Activated T-helper 17 cell treated with anti-CD3 and anti-CD28 coated beads, Interleukin-2, amount 50 U/mL, for 72 hours (primary cell): ENCODE measurements around the gene ZNF460. TPM values are rescaled to one million over a fixed set of nuclear protein-coding genes. Genes with fewer than 3 reads are reported as not detected.
"Not testable (repeated sequence)": the region's sequence is repeated elsewhere in the genome, so short reads cannot be mapped to it uniquely, and the experiment has no call there.

Source experiments
- ATAC-seq: fragments of 150-1000 bp; cut with Tn5 transposase; replicated peaks from 2 replicates; pipeline ENCODE4 v1.10.0; 2021; ENCODE audit warnings: mild to moderate bottlenecking, moderate library complexity
- H3K27ac Mint-ChIP-seq: one replicate; pipeline ENCODE4 v1.8.0; 2022; ENCODE audit warnings: mixed read lengths
- H3K27me3 Mint-ChIP-seq: one replicate; pipeline ENCODE4 v1.8.0; 2022; ENCODE audit warnings: mixed read lengths
- H3K36me3 Mint-ChIP-seq: one replicate; pipeline ENCODE4 v1.8.0; 2022; ENCODE audit warnings: low read depth, mild to moderate bottlenecking, mixed read lengths
- H3K4me1 Mint-ChIP-seq: one replicate; pipeline ENCODE4 v1.8.0; 2022; ENCODE audit warnings: mixed read lengths
- H3K4me3 Mint-ChIP-seq: one replicate; pipeline ENCODE4 v1.8.0; 2022; ENCODE audit warnings: mild to moderate bottlenecking, mixed read lengths
- H3K9me3 Mint-ChIP-seq: one replicate; pipeline ENCODE4 v1.8.0; 2022; ENCODE audit warnings: mixed read lengths
- total RNA-seq, 2 donors: library from RNA; stranded (reverse); gene quantifications; one replicate each; pipeline ENCODE4 v1.2.3, GENCODE V29; 2022

ZNF460 gene
- total RNA-seq, 2 donors from 2014 or later, result 90.0 to 130 TPM

DNA sequence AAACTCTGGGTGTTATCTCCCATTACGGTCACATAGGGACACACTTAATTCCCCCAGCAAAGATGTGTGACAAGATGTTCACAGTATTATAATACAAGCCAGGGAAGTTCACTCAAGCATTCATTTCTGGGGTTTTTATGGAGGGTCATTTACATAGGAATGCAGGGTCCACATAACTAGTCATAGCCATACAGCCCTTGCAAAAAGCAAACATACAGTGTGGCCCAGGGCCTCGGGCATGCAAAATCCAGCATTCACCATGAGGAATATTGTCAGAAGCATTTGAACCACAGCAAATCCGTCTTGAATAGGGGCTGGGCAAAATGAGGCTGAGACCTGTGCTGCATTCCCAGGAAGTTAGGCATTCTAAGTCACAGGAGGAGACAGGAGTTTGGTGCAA, 13.0 kb upstream of the ZNF460 start:
- H3K4me1 Mint-ChIP-seq, result peaks cover 20% of the 10 kb centered on the region
- no peak overlapping the region for H3K4me3 Mint-ChIP-seq
- no peak for ATAC-seq
- no peaks in the 10 kb centered on the region for H3K27me3 Mint-ChIP-seq
- peaks cover 21% of the 10 kb centered on the region for H3K36me3 Mint-ChIP-seq
- H3K27ac Mint-ChIP-seq, result no peak overlapping the region
- H3K9me3 Mint-ChIP-seq, result peaks cover 14% of the 10 kb centered on the region

DNA sequence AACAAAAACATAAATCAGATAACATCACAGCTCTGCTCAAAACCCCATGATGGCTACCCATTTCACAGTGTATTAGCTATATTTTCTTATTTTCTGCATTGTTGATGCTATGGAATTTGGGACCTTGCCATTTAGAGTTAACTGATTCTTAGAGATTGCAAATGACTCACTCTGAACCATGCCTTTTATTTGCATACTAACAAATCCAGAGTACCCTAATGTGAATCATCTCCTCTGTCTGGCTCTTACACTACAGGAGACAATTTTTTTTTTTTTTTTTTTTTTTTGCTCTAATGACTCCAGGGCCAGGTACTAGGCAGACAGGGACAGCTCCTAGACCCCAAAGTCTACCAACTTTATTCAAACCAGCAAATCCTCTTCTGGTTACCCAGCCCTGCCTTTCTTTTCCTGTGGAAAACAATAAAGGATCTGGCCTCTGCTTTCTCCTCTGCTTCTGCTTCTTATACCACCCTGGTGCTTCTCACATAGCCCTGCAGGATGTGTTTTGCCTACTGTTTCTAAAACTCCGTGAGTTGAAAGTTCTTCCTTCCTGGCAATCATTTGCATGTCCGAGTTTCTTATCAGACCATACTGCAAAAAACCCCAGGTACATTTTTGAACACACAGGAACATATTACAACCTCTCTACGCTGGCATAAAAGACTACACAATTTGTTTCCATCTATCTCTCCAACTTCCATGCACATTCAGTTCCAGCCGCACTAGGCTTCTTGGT, 10.6 kb upstream of the ZNF460 start:
- peaks cover 38% of the 10 kb centered on the region for H3K36me3 Mint-ChIP-seq
- H3K27me3 Mint-ChIP-seq, result no peaks in the 10 kb centered on the region
- peaks cover 24% of the 10 kb centered on the region for H3K4me1 Mint-ChIP-seq
- peak overlapping the region; percentile 20 for H3K4me3 Mint-ChIP-seq
- peak; percentile 79 for ATAC-seq
- peaks cover 11% of the 10 kb centered on the region for H3K9me3 Mint-ChIP-seq
- H3K27ac Mint-ChIP-seq, result peak overlapping the region; percentile 61

- H3K9me3 Mint-ChIP-seq, result peaks cover 8% of the 10 kb centered on the region
Observed at GRCh38 chr19:57271280-57271679, 9.0 kb upstream of the ZNF460 start.

GRCh38 chr19:57273014-57273413, 7.3 kb upstream of the ZNF460 start:
- H3K4me3 Mint-ChIP-seq, result peak overlapping the region; percentile 56
- H3K36me3 Mint-ChIP-seq, result peaks cover 52% of the 10 kb centered on the region
- peaks cover 18% of the 10 kb centered on the region for H3K4me1 Mint-ChIP-seq
- no peak for ATAC-seq
- no peaks in the 10 kb centered on the region for H3K9me3 Mint-ChIP-seq
- H3K27ac Mint-ChIP-seq, result peak overlapping the region; percentile 89
- no peaks in the 10 kb centered on the region for H3K27me3 Mint-ChIP-seq

More at GRCh38 chr19:57271280-57271679, 9.0 kb upstream of the ZNF460 start:
- no peak for ATAC-seq
- Mint-ChIP-seq H3K4me3 (no peak overlapping the region), H3K36me3 (peaks cover 52% of the 10 kb centered on the region), H3K4me1 (peaks cover 24% of the 10 kb centered on the region), H3K27me3 (no peaks in the 10 kb centered on the region), H3K27ac (no peak overlapping the region)

- Mint-ChIP-seq H3K9me3 (no peaks in the 10 kb centered on the region), H3K36me3 (peaks cover 39% of the 10 kb centered on the region), H3K4me3 (no peak overlapping the region)
Observed at GRCh38 chr19:57276430-57276829, 3.9 kb upstream of the ZNF460 start.

DNA sequence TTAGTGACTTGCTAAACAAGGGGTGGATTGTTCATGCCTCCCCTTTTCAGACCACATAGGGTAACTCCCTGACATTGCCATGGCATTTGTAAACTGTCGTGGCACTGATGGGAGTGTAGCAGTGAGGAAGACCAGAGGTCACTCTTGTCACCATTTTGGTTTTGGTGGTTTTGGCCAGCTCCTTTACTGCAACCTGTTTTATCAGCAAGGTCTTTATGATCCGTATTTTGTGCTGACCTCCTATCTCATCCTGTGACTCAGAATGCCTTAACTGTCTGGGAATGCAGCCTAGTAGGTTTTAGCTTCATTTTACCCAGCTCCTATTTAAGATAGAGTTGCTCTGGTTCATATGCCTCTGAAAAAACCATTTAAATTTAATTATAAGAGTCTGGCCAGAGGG, 1.8 kb upstream of the ZNF460 start:
- H3K9me3 Mint-ChIP-seq, ATAC-seq, H3K27me3 Mint-ChIP-seq, H3K4me3 Mint-ChIP-seq: not testable (repeated sequence)
- peaks cover 31% of the 10 kb centered on the region for H3K36me3 Mint-ChIP-seq
- H3K4me1 Mint-ChIP-seq, result peaks cover 12% of the 10 kb centered on the region
- H3K27ac Mint-ChIP-seq, result peak overlapping the region; percentile 52

More at GRCh38 chr19:57276430-57276829, 3.9 kb upstream of the ZNF460 start:
- Mint-ChIP-seq H3K27ac (no peak overlapping the region), H3K27me3 (no peaks in the 10 kb centered on the region), H3K4me1 (peaks cover 8% of the 10 kb centered on the region)
- ATAC-seq, result no peak

- no peaks in the 10 kb centered on the region for H3K27me3 Mint-ChIP-seq
Observed at GRCh38 chr19:57279418-57280164, 694 bp upstream of the ZNF460 start.

DNA sequence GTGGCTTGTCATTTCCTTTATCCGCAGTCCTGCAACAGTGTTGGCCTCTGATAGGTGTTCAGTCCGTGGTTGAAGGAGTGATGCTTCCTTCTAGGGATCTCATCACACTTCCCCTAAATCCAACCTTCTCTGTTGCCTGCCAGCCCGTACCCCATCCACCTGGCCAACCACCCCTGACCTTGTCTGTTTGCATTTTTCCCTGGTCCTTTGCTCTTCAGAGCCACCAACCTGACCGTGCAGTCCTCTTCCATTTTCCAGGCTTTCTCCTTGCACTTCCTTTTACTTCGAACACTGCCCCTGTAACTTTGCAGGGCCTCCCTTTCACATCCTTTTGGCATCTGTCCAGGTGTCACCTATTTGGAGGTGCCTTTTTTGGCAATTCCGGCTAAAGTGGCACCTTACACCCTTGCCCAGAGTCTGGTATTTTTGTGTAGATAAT, 696 bp downstream of the ZNF460 start:
- H3K4me1 Mint-ChIP-seq, result peaks cover 18% of the 10 kb centered on the region
- H3K27me3 Mint-ChIP-seq, result no peaks in the 10 kb centered on the region
- peaks cover 10% of the 10 kb centered on the region for H3K36me3 Mint-ChIP-seq
- no peak overlapping the region for H3K27ac Mint-ChIP-seq
- no peak overlapping the region for H3K4me3 Mint-ChIP-seq
- H3K9me3 Mint-ChIP-seq, result no peaks in the 10 kb centered on the region
- ATAC-seq, result no peak

More at GRCh38 chr19:57279418-57280164, 694 bp upstream of the ZNF460 start:
- Mint-ChIP-seq H3K27ac (no peak overlapping the region), H3K36me3 (peaks cover 22% of the 10 kb centered on the region), H3K4me3 (no peak overlapping the region), H3K9me3 (no peaks in the 10 kb centered on the region), H3K4me1 (peaks cover 10% of the 10 kb centered on the region)
- peak; percentile 74 for ATAC-seq

- Mint-ChIP-seq H3K4me1 (peaks cover 22% of the 10 kb centered on the region), H3K27me3 (no peaks in the 10 kb centered on the region), H3K4me3 (no peak overlapping the region), H3K36me3 (no peaks in the 10 kb centered on the region), H3K27ac (no peak overlapping the region), H3K9me3 (no peaks in the 10 kb centered on the region)
- peak; percentile 56 for ATAC-seq
Observed at GRCh38 chr19:57282011-57282643, 1.8 kb downstream of the ZNF460 start.

DNA sequence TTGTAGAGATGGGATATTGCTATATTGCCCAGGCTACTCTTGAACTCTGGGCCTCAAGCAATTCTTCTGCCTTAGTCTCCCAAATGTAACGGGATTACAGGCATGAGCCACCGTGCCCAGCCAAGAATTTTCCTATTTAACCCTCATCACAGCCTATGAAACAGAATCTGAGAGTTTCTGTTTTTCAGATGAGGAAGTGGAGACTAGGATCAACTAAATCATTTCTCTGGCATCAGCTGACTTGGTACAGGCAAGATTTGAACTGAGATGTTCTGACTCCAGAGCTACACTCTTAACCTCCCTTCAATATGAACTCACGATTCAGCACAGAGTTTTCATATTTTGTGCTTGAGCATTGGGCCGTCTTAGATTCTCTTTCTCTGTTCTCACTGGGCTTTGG, 8.1 kb downstream of the ZNF460 start:
- Mint-ChIP-seq H3K9me3 (peaks cover 11% of the 10 kb centered on the region), H3K36me3 (no peaks in the 10 kb centered on the region)

DNA sequence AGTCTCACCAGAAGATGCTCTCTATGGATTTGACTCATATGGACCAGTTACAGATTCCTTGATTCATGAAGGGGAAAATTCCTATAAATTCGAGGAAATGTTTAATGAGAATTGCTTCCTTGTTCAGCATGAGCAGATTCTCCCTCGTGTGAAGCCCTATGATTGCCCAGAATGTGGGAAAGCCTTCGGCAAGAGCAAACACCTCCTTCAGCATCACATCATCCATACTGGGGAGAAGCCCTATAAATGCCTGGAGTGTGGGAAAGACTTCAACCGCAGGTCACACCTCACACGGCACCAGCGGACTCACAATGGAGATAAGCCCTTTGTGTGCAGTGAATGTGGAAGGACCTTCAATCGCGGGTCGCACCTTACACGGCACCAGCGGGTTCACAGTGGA, 10.7 kb downstream of the ZNF460 start:
- Mint-ChIP-seq H3K4me1 (peaks cover 12% of the 10 kb centered on the region), H3K27ac (no peak overlapping the region), H3K9me3 (peaks cover 15% of the 10 kb centered on the region), H3K27me3 (no peaks in the 10 kb centered on the region), H3K36me3 (no peaks in the 10 kb centered on the region), H3K4me3 (no peak overlapping the region)
- no peak for ATAC-seq

More for the DNA sequence above, 8.1 kb downstream of the ZNF460 start:
- H3K27ac Mint-ChIP-seq, result no peak overlapping the region
- no peak for ATAC-seq
- no peaks in the 10 kb centered on the region for H3K27me3 Mint-ChIP-seq
- H3K4me1 Mint-ChIP-seq, result peaks cover 16% of the 10 kb centered on the region
- H3K4me3 Mint-ChIP-seq, result no peak overlapping the region

- H3K9me3 Mint-ChIP-seq, result peaks cover 15% of the 10 kb centered on the region
Observed at GRCh38 chr19:57292547-57292946, 12.3 kb downstream of the ZNF460 start.

DNA sequence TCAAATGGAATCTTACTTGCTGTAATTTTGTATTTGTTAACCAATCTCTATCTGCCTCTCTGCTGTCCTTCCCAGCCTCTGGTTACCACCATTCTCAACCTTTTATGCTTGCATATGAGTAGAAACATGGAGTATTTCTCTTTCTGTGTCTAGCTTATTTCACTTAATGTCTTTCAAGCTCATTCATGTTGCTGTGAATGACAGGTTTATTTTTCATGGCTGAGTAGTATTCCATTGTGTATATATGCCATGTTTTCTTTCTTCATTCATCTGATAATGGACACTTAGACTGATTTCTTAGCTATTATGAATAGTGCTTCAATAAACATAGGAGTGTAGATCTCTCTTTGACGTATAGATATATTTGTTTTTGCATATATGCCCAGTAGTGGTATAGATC, 13.4 kb downstream of the ZNF460 start:
- H3K9me3 Mint-ChIP-seq, result peaks cover 18% of the 10 kb centered on the region
- no peaks in the 10 kb centered on the region for H3K27me3 Mint-ChIP-seq
- H3K4me3 Mint-ChIP-seq, result no peak overlapping the region
- peaks cover 14% of the 10 kb centered on the region for H3K4me1 Mint-ChIP-seq
- ATAC-seq, result no peak
- H3K36me3 Mint-ChIP-seq, result no peaks in the 10 kb centered on the region
- H3K27ac Mint-ChIP-seq, result peak overlapping the region; percentile 39

More at GRCh38 chr19:57292547-57292946, 12.3 kb downstream of the ZNF460 start:
- H3K27ac Mint-ChIP-seq, result no peak overlapping the region
- no peaks in the 10 kb centered on the region for H3K27me3 Mint-ChIP-seq
- H3K36me3 Mint-ChIP-seq, result no peaks in the 10 kb centered on the region
- no peak overlapping the region for H3K4me3 Mint-ChIP-seq
- ATAC-seq, result no peak
- H3K4me1 Mint-ChIP-seq, result peaks cover 10% of the 10 kb centered on the region

DNA sequence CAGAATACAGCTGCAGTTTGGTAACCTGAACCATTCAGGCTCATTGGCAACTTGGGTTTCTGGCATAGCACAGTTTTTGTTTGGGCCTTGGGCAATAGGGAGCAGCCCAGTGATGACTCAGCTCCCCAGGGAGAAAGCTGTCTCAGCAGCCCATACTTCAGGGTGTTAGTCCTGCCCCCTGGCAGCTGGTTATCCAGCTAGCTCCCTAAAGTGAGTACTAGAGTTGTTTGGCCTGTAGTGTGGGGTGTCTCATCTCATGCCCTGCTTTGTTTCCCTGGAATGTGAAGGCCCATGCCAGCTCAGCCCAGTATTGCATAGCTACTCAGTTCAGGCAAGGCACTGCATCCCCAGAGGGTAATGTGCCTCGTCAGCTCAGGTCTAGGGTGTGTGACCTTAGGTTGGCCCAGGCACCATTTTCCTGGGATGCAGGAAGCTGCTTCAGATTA, 21.8 kb downstream of the ZNF460 start:
- Mint-ChIP-seq H3K27ac (no peak overlapping the region), H3K27me3 (no peaks in the 10 kb centered on the region), H3K4me3 (no peak overlapping the region), H3K4me1 (peaks cover 9% of the 10 kb centered on the region), H3K36me3 (peaks cover 46% of the 10 kb centered on the region), H3K9me3 (peaks cover 8% of the 10 kb centered on the region)
- ATAC-seq, result no peak
